Measurements from ENCODE around the gene SRMS.

GRCh38 chr20:63505723-63506122 is 41.8 kb downstream of the SRMS start:
- TF ChIP-seq CTCF (IDR thresholded peaks at IDR 0.05 in 8 of 11, conservative IDR thresholded peaks at IDR 0.05 in 3 of 11) (no peak), POLR2A (IDR thresholded peaks at IDR 0.05) (no peak)

Data from spleen (tissue), 7 donors.